Endothelial cell of umbilical vein (primary cell): ENCODE results near the gene GPSM1. TPM values are rescaled to one million over a fixed set of nuclear protein-coding genes. Genes with fewer than 3 reads are reported as not detected.

Experiments used
- BruUV-seq: library from RNA; stranded (reverse); fragments of 400-500 nt; replicated peaks from 2 replicates; lab custom pipeline; 2021; lab: Mats Ljungman, UMichigan
- CTCF ChIA-PET: fragments of 300-600, 350-600 bp; sonication (Branson Sonifier 250); formaldehyde crosslinking; loops from one replicate; lab custom pipeline; 2021; ENCODE audit warnings: antibody characterized with exemption, inconsistent platforms; lab: Charles Lee
- POLR2A ChIA-PET: fragments of 300-600, 350-600 bp; sonication (Branson Sonifier 250); formaldehyde crosslinking; loops from one replicate; lab custom pipeline; 2021; ENCODE audit warnings: antibody characterized with exemption, inconsistent platforms; lab: Charles Lee
- DNase-seq: peaks from one replicate; pipeline ENCODE4 v3.0.0-alpha.2; 2011; ENCODE audit warnings: low read depth, low spot score
- FAIRE-seq: peaks from 2 replicates; lab custom pipeline; 2011; peaks lifted over from hg19 to GRCh38; lab: Jason Lieb, UNC
- H2AFZ ChIP-seq: 2 replicates; pipeline ENCODE4 v1.6.0; 2012; ENCODE audit warnings: low read depth, low read length, control low read depth, inconsistent platforms
- H3K27ac ChIP-seq: 2 replicates; pipeline ENCODE4 v1.5.1; 2011; ENCODE audit warnings: low read depth, mild to moderate bottlenecking, control low read depth, low read length, moderate library complexity; ENCODE audit not compliant: insufficient read depth
- H3K27me3 ChIP-seq, 2 experiments: 2 replicates each; pipeline versions ENCODE4 v1.6.0 to v1.6.1; 2011; ENCODE audit warnings: low read length in 2 of 2, mixed read lengths in 1 of 2; ENCODE audit not compliant: control insufficient read depth in 2 of 2, insufficient read depth in 2 of 2
- H3K36me3 ChIP-seq, 2 experiments: 2 replicates in 1 of 2; 3 replicates in 1 of 2; pipeline ENCODE4 v1.5.1; 2011; ENCODE audit warnings: low read length in 2 of 2, mild to moderate bottlenecking in 1 of 2, moderate library complexity in 1 of 2; ENCODE audit not compliant: control insufficient read depth in 2 of 2, insufficient read depth in 2 of 2; ENCODE audit errors: extremely low read depth in 1 of 2
- H3K4me1 ChIP-seq: 3 replicates; pipeline ENCODE4 v1.5.1; 2011; ENCODE audit warnings: mild to moderate bottlenecking, low read length; ENCODE audit not compliant: control insufficient read depth, insufficient read depth; ENCODE audit errors: extremely low read depth
- H3K4me2 ChIP-seq: 2 replicates; pipeline ENCODE4 v1.6.1; 2011; ENCODE audit warnings: low read length, control low read depth, mixed read lengths; ENCODE audit not compliant: insufficient read depth
- H3K4me3 ChIP-seq, 3 experiments: fragments of 200-600 bp in 1 of 3; sonication (generic), shearing (Covaris generic) in 1 of 3; replicated peaks in 1 of 3; 2 replicates each; pipeline ENCODE4 v1.5.1; 2011 to 2016; ENCODE audit warnings: control low read depth in 3 of 3, low read length in 3 of 3, mild to moderate bottlenecking in 2 of 3, inconsistent platforms in 1 of 3, low read depth in 1 of 3, moderate library complexity in 1 of 3; ENCODE audit not compliant: insufficient read depth in 1 of 3
- H3K79me2 ChIP-seq: 2 replicates; pipeline ENCODE4 v1.6.0; 2012; ENCODE audit warnings: low read length, inconsistent platforms; ENCODE audit not compliant: control insufficient read depth, insufficient read depth
- H3K9ac ChIP-seq: replicated peaks from 2 replicates; pipeline ENCODE3; 2011; ENCODE audit warnings: low read length, control low read depth; ENCODE audit not compliant: insufficient read depth; ENCODE audit errors: extremely low read depth
- H3K9me1 ChIP-seq: replicated peaks from 3 replicates; pipeline ENCODE4 v1.6.0; 2011; ENCODE audit warnings: mild to moderate bottlenecking, low read length; ENCODE audit not compliant: control insufficient read depth, insufficient read depth; ENCODE audit errors: extremely low read depth
- H3K9me3 ChIP-seq: replicated peaks from 2 replicates; pipeline ENCODE4 v1.5.1; 2012; ENCODE audit warnings: low read length, inconsistent platforms; ENCODE audit not compliant: control insufficient read depth, insufficient read depth
- H4K20me1 ChIP-seq: replicated peaks from 2 replicates; pipeline ENCODE3; 2011; ENCODE audit warnings: mild to moderate bottlenecking, low read length; ENCODE audit not compliant: control insufficient read depth, insufficient read depth; ENCODE audit errors: extremely low read depth
- EZH2 ChIP-seq: IDR thresholded peaks from 2 replicates; pipeline ENCODE4 v1.6.1; 2012; ENCODE audit warnings: borderline replicate concordance, low read depth, mild to moderate bottlenecking, moderate library complexity, low read length, inconsistent platforms; ENCODE audit not compliant: severe bottlenecking
- FOS ChIP-seq: IDR thresholded peaks from 2 replicates; pipeline ENCODE4 v1.6.1; 2011; ENCODE audit warnings: mild to moderate bottlenecking, low read length, moderate library complexity, borderline replicate concordance; ENCODE audit not compliant: insufficient read depth
- GATA2 ChIP-seq: IDR thresholded peaks from 2 replicates; pipeline ENCODE4 v1.7.0; 2011; ENCODE audit warnings: low read depth, mild to moderate bottlenecking, moderate library complexity, mixed read lengths, low read length; ENCODE audit not compliant: insufficient read length, insufficient read depth
- JUN ChIP-seq: IDR thresholded peaks from 2 replicates; pipeline ENCODE4 v1.6.1; 2011; ENCODE audit warnings: borderline replicate concordance, low read depth; ENCODE audit not compliant: insufficient read length, insufficient read depth
- MAX ChIP-seq: IDR thresholded peaks from 2 replicates; pipeline ENCODE4 v1.6.1; 2011; ENCODE audit not compliant: insufficient read depth, insufficient read length
- MYC ChIP-seq: IDR thresholded peaks from one replicate; pipeline ENCODE4 v1.6.1; 2011; ENCODE audit warnings: mild to moderate bottlenecking, low read depth, low read length
- POLR2A ChIP-seq: IDR thresholded peaks from 2 replicates; pipeline ENCODE4 v1.6.1; 2012; ENCODE audit warnings: low read depth, mild to moderate bottlenecking, control low read depth, low read length
- POLR2AphosphoS5 ChIP-seq: IDR thresholded peaks from 2 replicates; pipeline ENCODE4 v1.6.1; 2012; ENCODE audit warnings: low read depth, mild to moderate bottlenecking, control low read depth, low read length, moderate library complexity; ENCODE audit not compliant: insufficient read depth
- dilution Hi-C: fragments of 300-500 bp; cut with MboI; formaldehyde crosslinking; loops from one replicate; pipeline ENCODE4 v1.15.0; 2019; ENCODE audit warnings: low sequenced_read_pairs; ENCODE audit not compliant: extremely low pct_ligation_motif_present
- intact Hi-C: fragments of 100-400 bp; cut with micrococcal nuclease; formaldehyde crosslinking; loops from one replicate; pipeline ENCODE4 v1.10.0; 2022
- polyA plus RNA-seq, 4 experiments: library from polyadenylated mRNA; depleted of rRNA in 3 of 4; stranded (reverse) in 3 of 4; unstranded in 1 of 4; fragments of >200 nt; gene quantifications; 2 replicates each; pipeline versions ENCODE4 v1.2.1 to v1.2.3, GENCODE V29; 2011 to 2012; ENCODE audit warnings: missing spikeins in 1 of 4
- total RNA-seq: library from RNA; stranded (reverse); gene quantifications from 2 replicates; pipeline ENCODE4 v1.2.3, GENCODE V29; 2021
- TF ChIP-seq, protein P1 (sequence below), 2 donors: IDR thresholded peaks; 1 replicate in 1 of 2; 2 replicates in 1 of 2; pipeline ENCODE4 v1.5.1; 2011; ENCODE audit warnings: low read length in 2 of 2, mild to moderate bottlenecking in 2 of 2, moderate library complexity in 2 of 2, control low read depth in 1 of 2, inconsistent platforms in 1 of 2, low read depth in 1 of 2; ENCODE audit not compliant: insufficient read depth in 1 of 2; ENCODE audit errors: extremely low read depth in 1 of 2

Gene GPSM1
- total and polyA plus RNA-seq, 2 donors (not counting 3 experiments of a cell fraction or from before 2014, with no cell fraction given): 34.6 to 47.1 TPM

GRCh38 chr9:136366826-136367225, 39.5 kb downstream of the GPSM1 start:
- Histone ChIP-seq H3K9me3 (no peaks in the 10 kb centered on the region), H3K4me3 (no peak overlapping the region), H3K27me3 (no peaks in the 10 kb centered on the region), H3K36me3 (no peaks in the 10 kb centered on the region), H3K9me1 (no peaks in the 10 kb centered on the region), H3K79me2 (peaks cover 3% of the 10 kb centered on the region), H3K4me1 (peaks cover 7% of the 10 kb centered on the region), H3K9ac (no peak overlapping the region), H3K27ac (no peak overlapping the region), H4K20me1 (no peaks in the 10 kb centered on the region), H3K4me2 (no peak overlapping the region), H2AFZ (no peak overlapping the region)
- DNase-seq: no peak
- TF ChIP-seq, protein P1, sequence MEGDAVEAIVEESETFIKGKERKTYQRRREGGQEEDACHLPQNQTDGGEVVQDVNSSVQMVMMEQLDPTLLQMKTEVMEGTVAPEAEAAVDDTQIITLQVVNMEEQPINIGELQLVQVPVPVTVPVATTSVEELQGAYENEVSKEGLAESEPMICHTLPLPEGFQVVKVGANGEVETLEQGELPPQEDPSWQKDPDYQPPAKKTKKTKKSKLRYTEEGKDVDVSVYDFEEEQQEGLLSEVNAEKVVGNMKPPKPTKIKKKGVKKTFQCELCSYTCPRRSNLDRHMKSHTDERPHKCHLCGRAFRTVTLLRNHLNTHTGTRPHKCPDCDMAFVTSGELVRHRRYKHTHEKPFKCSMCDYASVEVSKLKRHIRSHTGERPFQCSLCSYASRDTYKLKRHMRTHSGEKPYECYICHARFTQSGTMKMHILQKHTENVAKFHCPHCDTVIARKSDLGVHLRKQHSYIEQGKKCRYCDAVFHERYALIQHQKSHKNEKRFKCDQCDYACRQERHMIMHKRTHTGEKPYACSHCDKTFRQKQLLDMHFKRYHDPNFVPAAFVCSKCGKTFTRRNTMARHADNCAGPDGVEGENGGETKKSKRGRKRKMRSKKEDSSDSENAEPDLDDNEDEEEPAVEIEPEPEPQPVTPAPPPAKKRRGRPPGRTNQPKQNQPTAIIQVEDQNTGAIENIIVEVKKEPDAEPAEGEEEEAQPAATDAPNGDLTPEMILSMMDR (IDR thresholded peaks at IDR 0.05; ENCODE audit: extremely low read depth in 1 of 2, insufficient read depth in 1 of 2, low read depth in 1 of 2, low read length in 2 of 2): no peak
- TF ChIP-seq POLR2AphosphoS5 (no peak), POLR2A (no peak)
- ChIA-PET POLR2A (no interaction called here), CTCF (interaction anchor here (0.8 to 1.1 kb wide), 5 partner anchors 10 to 63 kb away, joined by 3 read pairs; no protein-coding TSS in a partner anchor)
- BruUV-seq: no TSS peak
- dilution Hi-C loops: no loop called here
- no peak for FAIRE-seq
- intact Hi-C loops: no loop called here

DNA sequence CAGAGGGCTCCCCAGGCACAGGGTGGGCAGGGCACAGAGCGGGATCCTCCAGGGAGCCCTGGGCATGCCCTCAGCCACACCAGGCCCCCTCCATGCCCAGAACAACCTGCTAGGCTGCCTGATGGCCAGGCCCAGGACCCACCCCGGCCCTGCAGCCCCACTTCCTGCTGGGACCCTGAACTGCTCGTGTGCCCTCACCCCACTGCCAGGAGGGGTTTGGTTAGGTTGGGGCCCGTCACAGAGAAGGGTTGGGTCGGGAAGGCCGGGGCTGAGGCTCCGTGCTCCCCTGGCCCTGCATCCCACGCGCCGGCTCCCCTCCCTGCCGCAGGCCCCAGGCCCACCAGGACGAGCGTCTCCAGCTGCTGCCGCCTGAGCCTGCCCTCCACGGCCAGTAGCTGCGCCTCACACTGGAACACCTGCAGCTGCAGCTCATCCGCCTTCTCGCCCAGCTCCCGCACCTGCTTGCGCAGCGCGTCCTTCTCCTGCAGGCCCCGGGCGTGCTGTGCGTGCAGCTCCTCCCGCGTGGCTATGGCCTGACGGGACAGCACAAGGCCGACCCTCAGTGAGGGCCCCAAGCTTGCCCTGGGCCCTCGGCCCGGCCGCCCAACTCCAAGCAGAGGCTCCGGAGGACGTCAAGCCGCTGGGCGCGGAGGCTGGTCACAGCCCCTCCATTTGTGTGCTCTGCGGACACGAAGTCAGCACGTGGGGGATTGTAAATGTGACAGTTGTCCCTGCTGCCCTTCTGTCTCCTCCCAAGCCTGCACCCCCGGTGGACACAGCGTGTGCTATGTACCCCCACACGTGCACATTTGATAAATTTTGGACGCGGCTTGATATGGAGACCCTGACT, 40.2 kb downstream of the GPSM1 start:
- Histone ChIP-seq H3K4me3 (no peak overlapping the region), H3K4me1 (peaks cover 7% of the 10 kb centered on the region), H3K9me3 (no peaks in the 10 kb centered on the region), H2AFZ (no peak overlapping the region), H3K27me3 (no peaks in the 10 kb centered on the region), H3K9ac (no peak overlapping the region), H4K20me1 (no peaks in the 10 kb centered on the region), H3K27ac (no peak overlapping the region), H3K9me1 (no peaks in the 10 kb centered on the region), H3K4me2 (no peak overlapping the region), H3K79me2 (peaks cover 3% of the 10 kb centered on the region), H3K36me3 (no peaks in the 10 kb centered on the region)
- FAIRE-seq (no peak), DNase-seq (no peak)
- POLR2A ChIA-PET: interaction anchor here (0.7 kb wide), 1 partner anchor 624 kb away, joined by 3 read pairs; no protein-coding TSS in a partner anchor
- TF ChIP-seq JUN (no peak), FOS (no peak), POLR2AphosphoS5 (no peak), POLR2A (no peak), GATA2 (no peak), MAX (no peak), MYC (no peak), EZH2 (no peak)
- TF ChIP-seq, protein P1 (IDR thresholded peaks at IDR 0.05; ENCODE audit: extremely low read depth in 1 of 2, insufficient read depth in 1 of 2, low read depth in 1 of 2, low read length in 2 of 2): no peak
- BruUV-seq: no TSS peak
- CTCF ChIA-PET: interaction anchor here (0.8 to 1.3 kb wide), 6 partner anchors 10 to 264 kb away, joined by 3 to 5 read pairs (median 3); no protein-coding TSS in a partner anchor
- intact Hi-C loops: no loop called here
- dilution Hi-C loops: no loop called here
